Amniotic stem cell (primary cell): ENCODE measurements around the gene SWT1.

Experiments used
- DNase-seq: peaks from one replicate; lab custom pipeline; 2025; lab: John Stamatoyannopoulos, UW

Gene SWT1

GRCh38 chr1:185288435-185288834 is 131.5 kb downstream of the SWT1 start:
- no peak for DNase-seq

GRCh38 chr1:185289880-185290279 is 132.9 kb downstream of the SWT1 start:
- DNase-seq: no peak

DNA sequence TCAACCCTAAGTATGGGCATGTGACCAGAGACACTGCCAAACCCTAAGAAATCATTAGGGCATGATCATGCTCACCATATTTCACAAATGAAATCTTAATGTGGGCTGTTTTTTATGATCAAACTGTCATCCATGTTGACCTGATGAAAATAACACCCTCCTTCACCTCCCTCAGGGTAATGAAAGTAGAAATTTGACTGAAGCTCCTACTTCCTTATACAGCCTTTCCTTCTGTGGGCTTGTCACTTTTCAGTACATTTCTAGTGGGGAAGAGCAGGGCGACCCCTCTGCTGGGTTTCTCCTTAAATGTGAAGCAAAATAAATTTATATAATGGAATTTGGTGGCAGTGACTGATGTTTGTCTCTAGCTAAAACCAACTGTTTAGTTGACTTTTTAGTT is 134.2 kb downstream of the SWT1 start:
- no peak for DNase-seq

DNA sequence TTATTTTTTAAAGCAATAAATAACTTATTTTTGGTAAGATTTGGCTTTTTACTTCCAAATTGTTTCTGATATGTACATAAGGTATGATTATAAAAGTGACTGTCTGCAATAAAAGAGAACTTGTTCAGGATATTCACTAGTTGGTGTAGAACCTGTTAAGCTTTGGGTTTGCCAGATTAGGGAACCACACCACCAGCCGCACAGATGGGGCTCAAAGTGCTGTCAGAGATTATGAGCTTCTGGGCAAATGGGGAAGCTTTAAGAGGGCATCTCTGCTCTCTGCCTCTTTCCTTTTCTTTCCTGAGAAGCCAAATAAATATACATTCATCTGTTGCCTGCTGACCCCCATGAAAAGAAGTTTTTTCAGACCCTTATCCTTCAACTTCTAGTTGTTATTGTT is 134.7 kb downstream of the SWT1 start:
- no peak for DNase-seq

DNA sequence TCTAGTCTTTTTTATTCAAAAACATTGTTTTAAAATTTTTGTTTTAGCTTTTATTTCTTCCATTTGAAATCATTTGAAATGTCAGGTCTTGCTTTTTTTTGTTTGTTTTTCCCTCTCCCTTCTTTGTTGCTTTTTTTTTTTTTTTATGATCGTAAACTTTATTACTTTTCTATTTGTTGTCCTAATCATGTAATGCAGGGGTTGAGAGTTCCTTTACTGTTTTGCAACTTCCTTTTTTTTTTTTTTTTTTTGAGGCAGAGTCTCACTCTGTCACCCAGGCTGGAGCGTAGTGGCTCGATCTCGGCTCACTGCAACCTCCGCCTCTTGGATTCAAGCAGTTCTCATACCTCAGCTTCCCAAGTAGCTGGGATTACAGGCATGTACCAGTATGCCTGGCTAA is 135.3 kb downstream of the SWT1 start:
- DNase-seq: no peak

DNA sequence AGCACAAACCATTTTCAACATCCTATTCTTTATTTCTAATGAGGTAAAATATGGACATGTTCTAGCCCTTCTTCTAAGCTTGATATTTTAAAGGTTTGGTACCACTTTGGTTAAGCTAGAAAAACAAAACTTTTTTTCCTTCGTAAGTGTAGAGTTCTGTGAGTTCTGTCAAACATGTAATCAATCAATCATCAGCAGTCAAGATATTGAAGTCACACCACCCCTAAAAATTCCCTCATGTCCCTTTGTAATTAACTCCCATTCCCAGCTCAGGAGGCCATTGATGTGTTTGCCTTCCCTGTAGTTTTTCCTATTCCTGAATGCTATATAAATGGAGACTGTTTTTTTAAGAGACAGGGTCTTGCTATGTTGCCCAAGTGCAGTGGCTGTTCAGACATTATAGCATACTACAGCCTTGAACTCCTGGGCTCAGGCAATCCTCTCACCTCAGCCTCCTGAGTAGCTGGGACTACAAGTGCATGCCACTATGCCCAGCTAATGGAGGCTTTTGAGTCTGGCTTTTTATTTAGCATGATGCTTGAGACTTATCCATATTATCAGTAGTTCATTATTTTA is 137.1 kb downstream of the SWT1 start:
- DNase-seq: no peak

GRCh38 chr1:185295091-185295490 is 138.1 kb downstream of the SWT1 start:
- DNase-seq: no peak

DNA sequence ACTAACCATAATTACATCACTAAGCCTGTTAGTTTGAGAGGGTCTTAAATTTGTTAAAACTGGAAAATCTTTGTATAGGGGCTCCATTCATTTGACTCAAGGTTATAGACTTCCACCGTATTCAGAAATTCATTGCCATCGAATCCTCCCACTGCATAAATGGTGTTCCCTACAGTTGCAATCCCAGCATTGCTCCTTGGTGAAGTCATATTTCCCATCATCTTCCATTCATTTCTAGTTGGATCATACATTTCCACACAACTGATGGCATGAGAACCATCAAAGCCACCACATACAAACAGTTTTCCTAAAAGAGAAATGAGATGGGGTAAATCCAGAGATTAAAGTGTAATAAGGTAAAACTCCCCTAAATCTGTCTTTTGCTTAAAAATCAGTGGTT is 141.0 kb downstream of the SWT1 start:
- DNase-seq: no peak

- DNase-seq: no peak
Measured at GRCh38 chr1:185300152-185300551, 143.2 kb downstream of the SWT1 start.

DNA sequence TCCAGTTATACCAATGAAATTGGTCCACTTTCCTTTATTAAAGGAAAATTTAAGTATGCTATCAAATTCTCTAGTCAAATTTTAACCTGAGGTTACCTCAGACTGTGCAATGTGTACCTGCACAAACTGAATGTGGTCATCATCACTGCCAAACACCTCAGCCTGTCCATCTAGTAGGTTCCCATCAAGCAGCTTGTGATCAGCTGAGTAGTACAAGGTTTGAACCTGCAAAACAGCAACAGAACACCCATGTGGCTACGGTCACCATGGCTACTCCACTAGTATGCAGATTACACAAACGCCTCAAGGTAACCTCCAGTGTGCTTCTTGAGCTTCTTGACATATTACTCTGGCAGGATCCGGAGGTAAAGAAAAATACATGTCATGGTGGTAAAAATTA is 148.5 kb downstream of the SWT1 start:
- no peak for DNase-seq

GRCh38 chr1:185308126-185308525 is 151.2 kb downstream of the SWT1 start:
- DNase-seq: no peak

DNA sequence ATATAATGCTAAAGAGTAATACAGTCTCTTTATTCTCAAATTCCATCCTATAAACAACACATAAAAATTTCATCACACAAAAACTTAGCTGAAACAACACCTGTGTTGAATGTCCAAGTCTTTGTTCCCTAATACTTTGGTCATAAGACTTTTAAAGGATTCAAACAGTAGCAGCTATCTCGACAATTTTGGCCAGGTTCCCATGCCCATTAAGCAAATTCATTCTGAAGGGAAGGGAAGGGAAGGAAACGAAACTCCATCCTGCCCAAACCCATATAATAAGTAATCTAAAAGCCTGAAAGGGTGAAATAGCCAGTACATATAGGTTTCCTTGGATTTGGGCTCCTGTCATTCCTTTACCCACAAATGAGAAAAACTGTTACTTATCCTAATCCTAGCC is 152.6 kb downstream of the SWT1 start:
- no peak for DNase-seq

DNA sequence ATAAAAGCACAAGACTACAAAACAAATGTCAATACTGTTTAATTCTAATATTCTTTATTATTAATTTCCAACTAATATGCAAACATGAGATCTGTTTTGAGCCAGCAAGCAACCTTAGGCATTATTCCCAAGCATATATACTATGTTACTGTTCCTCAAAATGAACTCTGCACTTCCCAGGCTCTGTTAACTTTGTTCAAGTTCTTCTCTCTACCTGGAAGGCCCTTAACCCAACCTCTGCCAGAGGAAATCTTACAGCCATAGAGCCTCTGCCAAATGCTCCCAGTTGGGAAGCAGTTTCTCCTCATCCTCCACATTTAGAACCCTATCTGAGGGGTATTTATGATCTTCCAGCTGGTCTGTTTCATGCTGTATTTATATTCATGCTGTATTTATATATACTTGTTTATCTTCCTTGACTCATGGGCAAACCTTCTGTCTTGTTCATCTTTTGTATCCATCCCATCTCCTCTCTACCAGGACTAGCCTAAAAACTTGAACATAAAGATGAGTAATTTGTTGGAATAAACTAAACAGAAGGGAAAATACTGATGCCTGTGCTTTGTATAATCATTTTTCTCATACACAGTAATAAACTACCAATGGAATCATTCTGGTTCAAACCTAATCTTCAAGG is 154.7 kb downstream of the SWT1 start:
- DNase-seq: no peak

DNA sequence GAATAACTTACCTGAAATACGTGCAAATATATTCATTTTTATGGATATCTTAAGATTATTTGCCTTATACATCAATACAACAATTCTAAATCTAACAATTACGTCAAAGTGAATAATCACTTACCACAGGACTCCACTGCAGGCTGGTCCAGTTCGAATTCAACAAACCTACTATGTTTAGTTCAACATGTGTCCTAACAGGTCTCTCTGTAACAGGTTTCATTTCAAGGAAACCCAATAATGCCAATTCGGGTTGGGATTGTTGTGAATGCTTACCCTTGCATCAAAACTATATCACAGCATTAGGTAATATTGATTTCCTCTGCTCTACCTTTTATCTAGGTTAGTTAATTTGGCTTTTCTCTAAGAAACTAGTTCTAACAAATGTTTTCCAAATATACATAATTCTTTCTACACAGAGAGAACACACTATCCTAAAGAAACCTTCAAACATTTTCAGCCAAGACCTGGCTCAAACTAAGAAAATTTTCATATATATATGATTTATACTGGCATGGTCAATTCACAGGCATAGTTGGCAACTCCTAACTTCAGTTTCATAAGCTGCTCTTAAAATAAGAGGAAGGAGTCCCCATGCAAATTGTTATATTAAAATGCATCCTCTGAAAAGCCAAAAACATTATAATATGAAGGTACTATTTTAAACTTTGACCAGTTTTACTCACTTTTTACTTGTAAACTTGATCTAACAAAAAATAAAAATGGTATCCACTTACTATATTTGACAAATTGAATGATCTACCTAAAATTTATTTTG is 155.6 kb downstream of the SWT1 start:
- no peak for DNase-seq

DNA sequence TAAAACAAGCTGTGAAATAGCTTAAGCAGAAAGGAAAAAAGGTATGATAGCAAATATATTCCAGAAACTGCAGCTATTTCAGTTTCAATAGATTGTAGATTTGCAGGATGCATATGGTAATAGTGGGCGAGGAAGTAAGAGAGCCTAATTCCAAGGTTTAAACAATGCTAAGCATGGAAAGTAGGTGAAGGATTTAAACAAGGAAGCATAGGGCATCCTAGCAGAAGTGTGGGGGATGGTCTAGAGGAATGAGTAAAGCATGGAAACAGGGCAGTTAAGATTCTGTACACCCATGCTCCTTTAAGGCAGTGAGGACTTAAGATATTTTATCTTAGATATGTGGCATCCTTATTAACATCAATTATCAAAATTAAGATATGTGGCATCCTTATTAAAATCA is 157.4 kb downstream of the SWT1 start:
- DNase-seq: no peak

GRCh38 chr1:185315445-185316071 is 158.6 kb downstream of the SWT1 start:
- no peak for DNase-seq

DNA sequence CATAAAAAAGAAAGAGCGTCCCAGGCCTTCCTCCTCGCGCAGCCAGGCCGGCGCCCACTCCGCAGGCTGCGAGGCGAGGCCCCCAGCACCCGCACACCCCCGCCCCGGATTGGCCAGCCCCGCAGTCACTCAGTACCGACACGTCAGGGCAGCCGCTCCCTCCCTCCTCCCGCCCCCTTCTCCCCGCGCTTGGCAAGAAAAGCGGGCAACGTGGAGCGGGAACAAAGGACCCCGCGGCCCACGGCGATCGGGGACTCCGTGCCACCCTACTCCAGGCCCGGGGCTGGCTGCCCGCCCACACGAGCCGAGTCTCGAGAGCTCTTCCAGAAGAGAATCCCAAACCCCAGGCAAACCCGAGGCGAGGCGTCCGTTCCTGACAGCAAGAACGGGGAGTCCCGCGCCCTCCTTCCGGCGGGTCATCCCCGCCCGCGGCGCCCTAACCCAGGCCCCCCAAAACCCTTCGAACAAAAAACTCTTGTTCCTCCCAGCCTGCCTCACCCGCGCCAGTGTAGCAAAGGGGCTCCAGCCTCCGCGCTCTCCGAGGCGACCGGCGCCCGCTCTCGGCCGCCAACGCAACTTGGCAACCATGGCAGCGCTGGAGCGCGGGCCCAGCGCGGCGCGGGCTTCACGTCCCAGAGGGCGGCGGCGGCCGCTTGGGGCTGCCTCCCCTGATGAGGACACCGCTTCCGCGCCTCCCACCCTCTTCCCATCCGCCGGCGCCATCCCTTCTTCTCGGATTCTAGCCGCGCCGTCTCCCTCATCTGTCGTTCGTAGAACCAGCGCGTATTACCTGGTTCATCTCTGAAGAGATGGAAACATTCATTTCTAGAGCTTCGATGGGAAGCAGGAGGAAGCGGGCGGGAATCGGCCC is 159.4 kb downstream of the SWT1 start:
- DNase-seq: peak; percentile 75

DNA sequence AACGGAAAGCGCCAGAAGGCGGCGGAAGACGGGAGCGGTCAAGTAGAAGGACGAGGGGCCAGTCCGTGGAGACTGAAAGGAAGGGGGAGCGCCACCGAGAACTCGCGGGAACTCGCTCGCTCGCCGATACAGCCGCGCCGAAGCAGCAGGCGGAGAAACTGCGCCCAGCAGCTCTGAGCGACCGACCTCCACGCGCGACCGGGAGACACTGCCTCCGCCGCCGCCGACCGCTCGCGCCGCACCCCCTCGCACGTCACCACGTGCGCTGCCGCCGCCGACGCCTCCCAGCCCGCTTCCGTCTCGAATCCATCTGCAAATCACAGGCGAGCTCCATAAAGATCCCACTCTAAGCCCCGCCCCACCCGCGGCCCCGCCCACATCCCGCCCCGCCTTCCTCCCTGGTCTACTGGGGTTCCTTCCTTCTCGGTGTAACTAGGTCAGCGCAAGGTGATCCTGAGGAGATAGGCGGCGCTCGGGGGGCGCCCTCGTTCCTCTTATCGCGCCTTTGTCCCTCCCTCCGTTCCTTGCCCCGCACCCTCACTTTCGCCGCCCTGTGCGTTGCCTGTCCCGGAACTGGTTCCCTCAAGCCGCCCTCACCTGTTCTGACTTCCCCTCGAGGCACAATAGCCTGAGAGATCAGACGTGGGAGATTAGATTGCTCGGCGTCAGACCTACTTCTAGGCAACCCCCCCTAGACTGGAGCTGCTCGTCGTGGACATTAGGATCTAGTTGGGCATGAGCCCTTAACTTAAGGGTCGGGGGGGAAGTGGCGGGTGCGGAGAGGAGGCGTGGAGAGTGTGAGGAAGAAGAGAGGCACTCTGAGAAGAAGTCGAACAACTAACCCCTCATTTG is 160.3 kb downstream of the SWT1 start, which contains the start of gene IVNS1ABP:
TSS of gene IVNS1ABP (minus strand) at position 210 of the 852 bp plus-strand sequence. CDS start 7,750 bp downstream, outside the sequence.
- peak; percentile 65 for DNase-seq

- no peak for DNase-seq
Measured at GRCh38 chr1:185317886-185318310, 160.9 kb downstream of the SWT1 start.

DNA sequence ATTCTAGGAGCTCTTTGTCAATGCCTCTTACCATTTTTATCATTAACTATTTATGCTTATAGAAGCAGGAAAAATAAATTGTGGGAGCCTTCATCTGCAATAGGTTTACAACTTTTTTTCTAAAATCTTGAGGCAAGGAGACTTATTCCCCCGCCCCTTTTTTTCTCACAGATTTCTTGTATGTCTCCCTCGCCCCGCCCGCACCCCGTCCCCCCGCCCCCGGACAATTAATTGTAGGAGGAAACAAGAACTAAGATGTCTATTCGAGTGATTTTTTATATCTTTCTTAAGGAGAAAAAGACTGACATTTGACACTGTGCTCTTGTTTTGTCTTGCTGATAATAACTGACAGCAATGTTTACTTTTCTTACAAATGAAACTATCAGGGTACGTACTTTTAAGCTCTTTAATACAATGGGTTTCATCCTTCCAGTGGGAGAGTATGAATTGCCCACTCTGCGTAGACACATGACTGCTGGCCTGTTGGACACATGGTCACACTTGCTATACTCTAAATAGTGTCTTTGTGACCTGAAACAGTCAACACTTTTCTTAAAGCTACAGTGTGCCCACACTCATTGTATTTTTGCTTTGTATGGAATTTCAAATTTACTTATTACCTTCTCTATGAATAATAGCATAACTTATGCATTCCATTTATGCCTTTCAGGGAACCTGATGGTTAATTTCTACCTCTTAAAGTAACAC is 161.6 kb downstream of the SWT1 start:
- no peak for DNase-seq
